Aorta (tissue), 5 donors: ENCODE measurements around the gene RGS7. TPM values are rescaled to one million over a fixed set of nuclear protein-coding genes. Genes with fewer than 3 reads are reported as not detected.

Source experiments
- ATAC-seq: fragments of 200-7000 bp; cut with Tn5 transposase; one replicate; pipeline ENCODE4 v1.9.1; 2022; ENCODE audit warnings: moderate library complexity; ENCODE audit not compliant: low FRiP score
- DNase-seq, 2 donors: peaks; one replicate each; pipeline ENCODE4 v3.0.0-alpha.2; 2020
- H3K27ac ChIP-seq, 2 donors: one replicate each; pipeline ENCODE4 v1.5.1; 2013; ENCODE audit warnings: low read length in 2 of 2, mild to moderate bottlenecking in 2 of 2, moderate library complexity in 2 of 2, control low read depth in 1 of 2, inconsistent platforms in 1 of 2, low read depth in 1 of 2
- H3K27me3 ChIP-seq, 2 donors: one replicate each; pipeline ENCODE4 v1.6.1; 2013; ENCODE audit warnings: control low read depth in 1 of 2, low read length in 1 of 2, mild to moderate bottlenecking in 1 of 2, moderate library complexity in 1 of 2; ENCODE audit not compliant: insufficient read depth in 2 of 2, control insufficient read depth in 1 of 2
- H3K36me3 ChIP-seq, 2 donors: one replicate each; pipeline ENCODE4 v1.6.1; 2013; ENCODE audit warnings: control low read depth in 1 of 2, low read length in 1 of 2, mild to moderate bottlenecking in 1 of 2; ENCODE audit not compliant: insufficient read depth in 2 of 2, control insufficient read depth in 1 of 2
- H3K4me1 ChIP-seq, 2 donors: one replicate each; pipeline ENCODE4 v1.6.1; 2013; ENCODE audit warnings: low read length in 2 of 2, control low read depth in 1 of 2, mild to moderate bottlenecking in 1 of 2, moderate library complexity in 1 of 2; ENCODE audit not compliant: insufficient read depth in 2 of 2, control insufficient read depth in 1 of 2
- H3K4me3 ChIP-seq, 2 donors: one replicate each; pipeline ENCODE4 v1.5.1; 2013; ENCODE audit warnings: low read length in 2 of 2, control low read depth in 1 of 2, mild to moderate bottlenecking in 1 of 2
- H3K9me3 ChIP-seq: one replicate; pipeline ENCODE4 v1.6.1; 2013; ENCODE audit warnings: mild to moderate bottlenecking, low read length; ENCODE audit not compliant: control insufficient read depth
- WGBS, 2 donors: extraction: QIAGEN DNeasy Blood & Tissue Kit; methylation state at CpG; one replicate each; pipeline ENCODE4 v1.1.7; 2013; 5-methylcytosine and 5-hydroxymethylcytosine counted together
- intact Hi-C, 2 donors: fragments of 100-400 bp; cut with DNase I; formaldehyde crosslinking; loops; one replicate each; pipeline versions ENCODE4 v1.14.2 to v1.15.0; 2022
- polyA plus RNA-seq, 2 donors: library from polyadenylated mRNA; stranded (reverse); fragments of 200-250 nt; gene quantifications; one replicate each; pipeline ENCODE4 v1.2.3, GENCODE V29; 2013
- total RNA-seq, 2 donors: library from RNA; stranded (reverse); fragmentation: NEBNext Ultra II Directional; extraction: Animal tissue kit (Norgen Biotek cat#: 25700); gene quantifications; one replicate each; pipeline ENCODE4 v1.2.1, GENCODE V29; 2021
- donor health status: healthy with polysubstance abuse.
- donor health status: Bipolar disorder and iron deficiency.
- donor health status: DM: no; HTN: no; CAD: no.
- donor health status: DM: no; HTN: no; CAD: no.
- donor health status: DM: yes; HTN: yes; CAD: no.

The RGS7 gene
- total and polyA plus RNA-seq, 4 donors = not detected

- intact Hi-C loops = no loop called here
- 78 to 91% methylated on average over 8 of the region's 8 CpGs for WGBS, 2 donors
- Histone ChIP-seq H3K9me3 (peaks cover 2% of the 10 kb centered on the region), H3K4me1 (no peaks in the 10 kb centered on the region), H3K36me3 (no peaks in the 10 kb centered on the region), H3K27me3 (no peaks in the 10 kb centered on the region), H3K27ac (no peak overlapping the region), H3K4me3 (no peak overlapping the region)
- ATAC-seq (no peak), DNase-seq (no peak)
Observed at GRCh38 chr1:241186716-241187115, 170.3 kb downstream of the RGS7 start.

GRCh38 chr1:241181971-241182370 is 175.0 kb downstream of the RGS7 start:
- Histone ChIP-seq H3K9me3 (peaks cover 2% of the 10 kb centered on the region), H3K36me3 (no peaks in the 10 kb centered on the region), H3K4me3 (no peak overlapping the region), H3K4me1 (no peaks in the 10 kb centered on the region), H3K27ac (no peak overlapping the region), H3K27me3 (no peaks in the 10 kb centered on the region)
- intact Hi-C loops = no loop called here
- ATAC-seq (no peak), DNase-seq (no peak)
- 65 to 73% methylated on average over 5 of the region's 5 CpGs for WGBS, 2 donors

- no peak overlapping the region for H3K4me3 ChIP-seq
Observed at GRCh38 chr1:241181471-241181870, 175.5 kb downstream of the RGS7 start.

GRCh38 chr1:241180569-241180968 is 176.4 kb downstream of the RGS7 start:
- no peak overlapping the region for H3K27ac ChIP-seq
- DNase-seq = no peak
- no peaks in the 10 kb centered on the region for H3K27me3 ChIP-seq
- no peak for ATAC-seq
- no peaks in the 10 kb centered on the region for H3K4me1 ChIP-seq
- no peaks in the 10 kb centered on the region for H3K36me3 ChIP-seq
- 70 to 81% methylated on average over 4 of the region's 4 CpGs for WGBS, 2 donors
- H3K4me3 ChIP-seq = no peak overlapping the region
- H3K9me3 ChIP-seq = peaks cover 2% of the 10 kb centered on the region
- intact Hi-C loops = no loop called here

More at GRCh38 chr1:241181471-241181870, 175.5 kb downstream of the RGS7 start:
- no peak overlapping the region for H3K27ac ChIP-seq
- ATAC-seq (no peak), DNase-seq (no peak)
- no peaks in the 10 kb centered on the region for H3K4me1 ChIP-seq
- intact Hi-C loops = no loop called here
- H3K27me3 ChIP-seq = no peaks in the 10 kb centered on the region
- peaks cover 2% of the 10 kb centered on the region for H3K9me3 ChIP-seq
- no peaks in the 10 kb centered on the region for H3K36me3 ChIP-seq

GRCh38 chr1:241177660-241178059 is 179.3 kb downstream of the RGS7 start:
- no peaks in the 10 kb centered on the region for H3K36me3 ChIP-seq
- H3K27ac ChIP-seq = no peak overlapping the region
- ATAC-seq (no peak), DNase-seq (no peak)
- no peak overlapping the region for H3K4me3 ChIP-seq
- intact Hi-C loops = no loop called here
- WGBS, 2 donors = 62 to 68% methylated on average over 1 of the region's 1 CpG
- H3K27me3 ChIP-seq = no peaks in the 10 kb centered on the region
- no peaks in the 10 kb centered on the region for H3K9me3 ChIP-seq
- no peaks in the 10 kb centered on the region for H3K4me1 ChIP-seq

GRCh38 chr1:241172486-241172885 is 184.5 kb downstream of the RGS7 start:
- ATAC-seq = no peak
- Histone ChIP-seq H3K27ac (no peak overlapping the region), H3K27me3 (no peaks in the 10 kb centered on the region), H3K4me3 (no peak overlapping the region), H3K36me3 (no peaks in the 10 kb centered on the region), H3K9me3 (peaks cover 2% of the 10 kb centered on the region), H3K4me1 (no peaks in the 10 kb centered on the region)
- DNase-seq = no peak
- intact Hi-C loops = no loop called here

- peaks cover 2% of the 10 kb centered on the region for H3K9me3 ChIP-seq
- H3K36me3 ChIP-seq = no peaks in the 10 kb centered on the region
- H3K27me3 ChIP-seq = no peaks in the 10 kb centered on the region
- DNase-seq (no peak), ATAC-seq (no peak)
- 21 to 24% methylated on average over 3 of the region's 3 CpGs for WGBS, 2 donors
- H3K4me1 ChIP-seq = no peaks in the 10 kb centered on the region
- intact Hi-C loops = no loop called here
- no peak overlapping the region for H3K27ac ChIP-seq
- H3K4me3 ChIP-seq = no peak overlapping the region
Observed at GRCh38 chr1:241171991-241172390, 185.0 kb downstream of the RGS7 start.

- no peak overlapping the region for H3K4me3 ChIP-seq
- H3K4me1 ChIP-seq = no peaks in the 10 kb centered on the region
- DNase-seq (no peak), ATAC-seq (no peak)
- no peaks in the 10 kb centered on the region for H3K27me3 ChIP-seq
- H3K36me3 ChIP-seq = no peaks in the 10 kb centered on the region
- no peak overlapping the region for H3K27ac ChIP-seq
- WGBS, 2 donors = 76 to 86% methylated on average over 14 of the region's 14 CpGs
- H3K9me3 ChIP-seq = peaks cover 2% of the 10 kb centered on the region
- intact Hi-C loops = no loop called here
Observed at GRCh38 chr1:241167121-241167630, 189.8 kb downstream of the RGS7 start.

- Histone ChIP-seq H3K9me3 (peaks cover 2% of the 10 kb centered on the region), H3K4me1 (no peaks in the 10 kb centered on the region), H3K27me3 (no peaks in the 10 kb centered on the region), H3K4me3 (no peak overlapping the region), H3K36me3 (no peaks in the 10 kb centered on the region), H3K27ac (no peak overlapping the region)
- intact Hi-C loops = no loop called here
- WGBS, 2 donors = 68 to 81% methylated on average over 1 of the region's 1 CpG
- no peak for ATAC-seq
- no peak for DNase-seq
Observed at GRCh38 chr1:241166625-241167024, 190.4 kb downstream of the RGS7 start.
